Prostate gland (tissue), 2 donors: ENCODE data around the gene NACA2.

Experiments used
- CTCF ChIP-seq, 4 experiments: fragments of 200-600 bp in 2 of 4; fragments of 450-650 bp in 2 of 4; sonication (generic) in 2 of 4; IDR thresholded peaks; 1 replicate in 3 of 4; 2 replicates in 1 of 4; pipeline ENCODE4 v1.5.1; 2016 to 2019; ENCODE audit warnings: antibody characterized with exemption in 4 of 4, mild to moderate bottlenecking in 2 of 4, moderate library complexity in 2 of 4
- POLR2A ChIP-seq: fragments of 450-650 bp; IDR thresholded peaks from one replicate; pipeline ENCODE4 v1.6.1; 2016; ENCODE audit warnings: antibody characterized with exemption, mild to moderate bottlenecking

GRCh38 chr17:61551255-61551742 lies 39.7 kb downstream of the NACA2 start:
- TF ChIP-seq CTCF (IDR thresholded peaks at IDR 0.05) = peak in 3 of 4 experiments; percentile 40 to 79 (median 73)
- no peak for TF ChIP-seq POLR2A
